NB4 (cell line): ENCODE measurements around the gene C10orf53.

ENCODE experiments used
- POLR2A ChIP-seq: IDR thresholded peaks from 2 replicates; pipeline ENCODE4 v1.6.1; 2011; ENCODE audit warnings: mild to moderate bottlenecking; ENCODE audit not compliant: insufficient read length; ENCODE audit errors: extremely low read depth
- TF ChIP-seq, protein P1 (sequence below): IDR thresholded peaks from one replicate; pipeline ENCODE4 v1.5.1; 2012; ENCODE audit warnings: low read depth, low read length

DNA sequence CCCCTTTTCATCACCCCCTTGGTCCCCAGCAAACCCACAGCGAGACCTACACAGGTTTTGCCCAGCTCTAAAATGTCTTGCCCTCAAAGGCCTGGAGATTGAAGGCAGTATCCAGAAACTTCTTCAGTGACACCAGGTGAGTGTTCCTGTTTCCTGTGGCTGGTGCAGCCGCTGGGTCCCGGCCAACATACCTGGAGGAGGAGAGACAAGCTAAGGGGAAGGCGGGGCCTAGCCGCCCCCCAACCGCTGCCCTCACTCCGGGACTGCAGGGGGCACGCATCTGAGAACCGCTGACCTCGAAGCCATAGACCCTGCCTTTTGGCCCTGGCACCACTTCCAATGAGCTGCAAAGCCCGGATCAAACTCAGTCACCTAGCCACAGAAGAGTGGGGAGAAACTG is 55.7 kb downstream of the C10orf53 start:
- TF ChIP-seq POLR2A = no peak
- TF ChIP-seq, protein P1, sequence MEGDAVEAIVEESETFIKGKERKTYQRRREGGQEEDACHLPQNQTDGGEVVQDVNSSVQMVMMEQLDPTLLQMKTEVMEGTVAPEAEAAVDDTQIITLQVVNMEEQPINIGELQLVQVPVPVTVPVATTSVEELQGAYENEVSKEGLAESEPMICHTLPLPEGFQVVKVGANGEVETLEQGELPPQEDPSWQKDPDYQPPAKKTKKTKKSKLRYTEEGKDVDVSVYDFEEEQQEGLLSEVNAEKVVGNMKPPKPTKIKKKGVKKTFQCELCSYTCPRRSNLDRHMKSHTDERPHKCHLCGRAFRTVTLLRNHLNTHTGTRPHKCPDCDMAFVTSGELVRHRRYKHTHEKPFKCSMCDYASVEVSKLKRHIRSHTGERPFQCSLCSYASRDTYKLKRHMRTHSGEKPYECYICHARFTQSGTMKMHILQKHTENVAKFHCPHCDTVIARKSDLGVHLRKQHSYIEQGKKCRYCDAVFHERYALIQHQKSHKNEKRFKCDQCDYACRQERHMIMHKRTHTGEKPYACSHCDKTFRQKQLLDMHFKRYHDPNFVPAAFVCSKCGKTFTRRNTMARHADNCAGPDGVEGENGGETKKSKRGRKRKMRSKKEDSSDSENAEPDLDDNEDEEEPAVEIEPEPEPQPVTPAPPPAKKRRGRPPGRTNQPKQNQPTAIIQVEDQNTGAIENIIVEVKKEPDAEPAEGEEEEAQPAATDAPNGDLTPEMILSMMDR = no peak
